Uterus (tissue), 4 donors: Measurements from ENCODE around the gene CREB3L1. TPM values are rescaled to one million over a fixed set of nuclear protein-coding genes. Genes with fewer than 3 reads are reported as not detected.

Source experiments
- DNase-seq, 2 donors: peaks; one replicate each; pipeline ENCODE4 v3.0.0-alpha.2; 2019 to 2020
- H3K27ac ChIP-seq, 2 donors: fragments of 200-600 bp; sonication (generic); 1 replicate in 1 of 2; 2 replicates in 1 of 2; pipeline ENCODE4 v1.5.1; 2016 to 2018
- H3K27me3 ChIP-seq, 2 donors: fragments of 200-600 bp; sonication (generic); one replicate each; pipeline ENCODE4 v1.5.1; 2018 to 2019; ENCODE audit warnings: control low read depth in 1 of 2
- H3K36me3 ChIP-seq, 2 donors: fragments of 200-600 bp; sonication (generic); one replicate each; pipeline ENCODE4 v1.5.1; 2019; ENCODE audit warnings: control low read depth in 1 of 2
- H3K4me1 ChIP-seq, 2 donors: fragments of 200-600 bp; sonication (generic); one replicate each; pipeline ENCODE4 v1.5.1; 2018 to 2019; ENCODE audit warnings: control low read depth in 1 of 2
- H3K4me3 ChIP-seq, 2 donors: fragments of 200-600 bp; sonication (generic); 1 replicate in 1 of 2; 2 replicates in 1 of 2; pipeline ENCODE4 v1.5.1; 2018 to 2019; ENCODE audit warnings: mild to moderate bottlenecking in 1 of 2
- H3K9me3 ChIP-seq, 2 donors: fragments of 200-600 bp; sonication (generic); one replicate each; pipeline ENCODE4 v1.5.1; 2019; ENCODE audit warnings: control low read depth in 1 of 2
- CTCF ChIP-seq, 4 experiments: fragments of 200-600 bp in 2 of 4; fragments of 450-650 bp in 2 of 4; sonication (generic) in 2 of 4; IDR thresholded peaks; one replicate each; pipeline ENCODE4 v1.5.1; 2016 to 2019; ENCODE audit warnings: antibody characterized with exemption in 4 of 4, mild to moderate bottlenecking in 2 of 4, moderate library complexity in 1 of 4
- POLR2A ChIP-seq, 2 donors: fragments of 450-650 bp; IDR thresholded peaks; one replicate each; pipeline ENCODE4 v1.6.1; 2016; ENCODE audit warnings: antibody characterized with exemption in 2 of 2, mild to moderate bottlenecking in 1 of 2, moderate library complexity in 1 of 2
- intact Hi-C: fragments of 100-400 bp; cut with DNase I; formaldehyde crosslinking; loops from one replicate; pipeline ENCODE4 v1.15.1; 2023; ENCODE audit warnings: low total_unique reads
- total RNA-seq, 4 donors: library from RNA; depleted of rRNA in 3 of 4; stranded (reverse); fragments of >200 nt in 3 of 4; gene quantifications; one replicate each; pipeline versions ENCODE4 v1.1.0 to v1.2.4, GENCODE V29; 2014 to 2023
- donor health status: DM: yes; HTN: yes; CAD: no.

CREB3L1 gene
- total RNA-seq, 4 donors from 2014 or later, result 2.0 to 20.8 (median 14.8) TPM; not detected in 1

GRCh38 chr11:46279126-46280099 is 2.0 kb downstream of the CREB3L1 start:
- no peak for TF ChIP-seq POLR2A (IDR thresholded peaks at IDR 0.05)
- no peak for TF ChIP-seq CTCF (IDR thresholded peaks at IDR 0.05)
- DNase-seq, result peak; percentile 76 to 77
- no peaks in the 10 kb centered on the region for H3K9me3 ChIP-seq
- peak overlapping the region; percentile 82 for H3K27ac ChIP-seq
- H3K4me3 ChIP-seq, result peak overlapping the region in 1 of 2 donors; percentile 17
- no peaks in the 10 kb centered on the region for H3K27me3 ChIP-seq
- no peaks in the 10 kb centered on the region for H3K36me3 ChIP-seq
- H3K4me1 ChIP-seq, result peaks cover 0 to 8% of the 10 kb centered on the region in 2 donors
- intact Hi-C loops, result no loop called here

- no peak for DNase-seq
- Histone ChIP-seq H3K27ac (peak overlapping the region; percentile 82), H3K9me3 (no peaks in the 10 kb centered on the region), H3K4me1 (peaks cover 1 to 4% of the 10 kb centered on the region in 2 donors), H3K27me3 (no peaks in the 10 kb centered on the region), H3K36me3 (no peaks in the 10 kb centered on the region), H3K4me3 (no peak overlapping the region)
- TF ChIP-seq POLR2A (IDR thresholded peaks at IDR 0.05) (no peak), CTCF (IDR thresholded peaks at IDR 0.05) (no peak)
- intact Hi-C loops, result no loop called here
Measured at GRCh38 chr11:46280706-46281105, 3.2 kb downstream of the CREB3L1 start.

GRCh38 chr11:46281371-46281831 is 3.9 kb downstream of the CREB3L1 start:
- no peaks in the 10 kb centered on the region for H3K27me3 ChIP-seq
- H3K36me3 ChIP-seq, result no peaks in the 10 kb centered on the region
- DNase-seq, result peak; percentile 52 to 61
- no peaks in the 10 kb centered on the region for H3K9me3 ChIP-seq
- H3K27ac ChIP-seq, result peak overlapping the region; percentile 82
- peak in 1 of 2 donors; percentile 15 for TF ChIP-seq POLR2A (IDR thresholded peaks at IDR 0.05)
- no peak for TF ChIP-seq CTCF (IDR thresholded peaks at IDR 0.05)
- intact Hi-C loops, result no loop called here
- peaks cover 4 to 5% of the 10 kb centered on the region in 2 donors for H3K4me1 ChIP-seq
- H3K4me3 ChIP-seq, result peak overlapping the region in 1 of 2 donors; percentile 3

GRCh38 chr11:46285173-46285572 is 7.7 kb downstream of the CREB3L1 start:
- no peak for TF ChIP-seq CTCF (IDR thresholded peaks at IDR 0.05)
- no peak for TF ChIP-seq POLR2A (IDR thresholded peaks at IDR 0.05)
- Histone ChIP-seq H3K36me3 (no peaks in the 10 kb centered on the region), H3K27ac (peak overlapping the region; percentile 63 to 66), H3K4me3 (no peak overlapping the region), H3K4me1 (peaks cover 4 to 5% of the 10 kb centered on the region in 2 donors), H3K27me3 (no peaks in the 10 kb centered on the region), H3K9me3 (no peaks in the 10 kb centered on the region)
- DNase-seq, result no peak
- intact Hi-C loops, result no loop called here

GRCh38 chr11:46285594-46286033 is 8.2 kb downstream of the CREB3L1 start:
- Histone ChIP-seq H3K27me3 (no peaks in the 10 kb centered on the region), H3K27ac (peak overlapping the region; percentile 63 to 66), H3K4me3 (no peak overlapping the region), H3K36me3 (no peaks in the 10 kb centered on the region), H3K4me1 (peaks cover 4 to 5% of the 10 kb centered on the region in 2 donors), H3K9me3 (no peaks in the 10 kb centered on the region)
- no peak for TF ChIP-seq CTCF (IDR thresholded peaks at IDR 0.05)
- no peak for TF ChIP-seq POLR2A (IDR thresholded peaks at IDR 0.05)
- intact Hi-C loops, result no loop called here
- peak in 1 of 2 donors; percentile 57 for DNase-seq
